ENCODE results near the gene MAP7D1.
"Not testable (repeated sequence)": the region's sequence is repeated elsewhere in the genome, so short reads cannot be mapped to it uniquely, and the experiment has no call there.

MAP7D1 gene

DNA sequence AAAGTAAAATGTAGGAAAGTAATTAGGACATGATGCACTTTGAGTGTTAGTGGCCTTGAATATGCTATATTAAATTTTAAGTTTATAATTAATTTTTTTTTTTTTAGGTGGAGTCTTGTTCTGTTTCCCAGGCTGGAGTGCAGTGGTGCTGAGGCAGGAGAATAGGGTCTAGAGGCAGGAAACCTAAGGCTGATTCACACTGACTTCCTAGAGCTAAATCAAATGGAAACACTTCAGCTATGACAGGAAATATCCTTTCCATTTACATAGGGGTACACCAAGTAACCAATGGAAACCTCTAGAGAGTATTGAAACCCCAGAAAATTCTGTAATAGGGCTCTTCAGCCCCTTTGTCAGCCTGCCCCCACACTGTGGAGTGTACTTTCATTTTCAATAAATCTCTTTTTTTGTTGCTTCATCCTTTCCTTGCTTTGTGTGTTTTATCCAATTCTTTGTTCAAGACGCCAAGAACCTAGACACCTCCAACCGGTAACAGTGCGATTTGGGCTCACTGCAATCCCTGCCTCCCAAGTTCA, 50.4 kb downstream of the MAP7D1 start:
- no peak for DNase-seq

GRCh38 chr1:36207339-36207738, 51.4 kb downstream of the MAP7D1 start:
- no peak for DNase-seq

DNA sequence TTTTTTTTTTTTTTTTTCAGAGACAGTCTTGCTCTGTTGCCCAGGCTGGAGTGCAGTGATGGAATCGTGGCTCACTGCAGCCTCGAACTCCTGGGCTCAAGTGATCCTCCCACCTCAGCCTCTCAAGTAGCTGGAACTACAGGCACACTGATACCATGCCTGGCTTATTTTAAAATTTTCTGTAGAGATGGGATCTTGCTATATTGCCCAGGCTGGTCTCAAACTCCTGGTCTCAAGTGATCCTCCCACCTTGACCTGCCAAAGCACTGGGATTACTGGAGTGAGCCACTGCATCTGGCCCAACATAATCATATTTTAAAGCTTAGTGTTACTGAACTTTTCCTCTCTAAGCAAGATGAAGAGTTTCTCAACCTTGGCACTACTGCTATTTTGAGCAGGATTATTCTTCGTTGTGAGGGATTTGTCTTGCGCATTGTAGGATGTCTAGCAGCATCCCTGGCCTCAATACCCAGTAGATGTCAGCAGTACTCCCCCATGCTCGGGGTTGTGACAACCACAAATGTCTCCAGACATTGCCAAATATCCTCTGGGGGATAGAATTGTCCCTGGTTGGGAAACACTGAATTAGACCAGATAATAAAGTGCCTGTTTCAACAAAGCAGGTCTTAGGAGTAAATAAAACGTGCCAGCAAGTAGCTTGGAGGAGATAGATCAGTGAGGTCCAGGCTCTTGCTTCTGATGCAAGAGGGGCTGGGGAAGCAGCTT, 53.2 kb downstream of the MAP7D1 start:
- DNase-seq: no peak

DNA sequence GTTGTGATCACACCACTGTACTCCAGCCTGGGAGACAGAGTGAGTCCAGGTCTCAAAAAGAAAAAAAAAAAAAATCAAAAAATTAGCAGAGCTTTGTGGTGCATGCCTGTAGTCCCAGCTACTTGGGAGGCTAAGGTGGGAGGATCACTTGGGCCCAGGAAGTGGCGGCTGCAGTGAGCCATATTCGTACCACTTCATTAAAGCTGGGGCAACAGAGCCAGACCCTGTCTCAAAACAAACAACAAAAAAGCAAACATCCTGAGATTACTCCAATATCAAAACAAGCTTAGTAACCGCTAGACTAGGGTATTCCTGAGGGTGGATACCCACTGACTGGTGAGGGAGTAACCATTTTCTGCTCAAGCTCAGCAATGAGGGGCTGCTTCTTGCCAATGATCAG, 55.3 kb downstream of the MAP7D1 start:
- DNase-seq: no peak

GRCh38 chr1:36211841-36212240, 55.9 kb downstream of the MAP7D1 start:
- DNase-seq: no peak

DNA sequence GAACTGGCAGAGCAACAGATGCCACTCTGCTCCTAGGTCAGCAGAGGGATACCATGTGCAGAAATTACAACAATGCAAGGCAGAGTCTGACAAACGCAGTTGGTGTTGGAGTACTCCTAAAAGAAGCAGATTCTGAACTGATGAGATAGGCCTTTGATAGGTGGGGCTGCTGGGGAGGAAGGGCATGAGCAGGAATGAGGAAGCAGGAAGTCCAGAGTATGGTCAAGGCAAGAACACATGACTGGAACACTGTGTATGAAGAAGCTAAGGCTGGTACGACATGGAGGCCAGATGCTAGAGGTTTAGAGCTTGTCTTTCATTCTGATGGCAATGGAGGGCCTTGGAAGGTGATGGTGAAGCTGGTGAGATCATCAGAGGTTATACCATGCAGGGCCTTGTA, 56.8 kb downstream of the MAP7D1 start:
- DNase-seq: no peak

DNA sequence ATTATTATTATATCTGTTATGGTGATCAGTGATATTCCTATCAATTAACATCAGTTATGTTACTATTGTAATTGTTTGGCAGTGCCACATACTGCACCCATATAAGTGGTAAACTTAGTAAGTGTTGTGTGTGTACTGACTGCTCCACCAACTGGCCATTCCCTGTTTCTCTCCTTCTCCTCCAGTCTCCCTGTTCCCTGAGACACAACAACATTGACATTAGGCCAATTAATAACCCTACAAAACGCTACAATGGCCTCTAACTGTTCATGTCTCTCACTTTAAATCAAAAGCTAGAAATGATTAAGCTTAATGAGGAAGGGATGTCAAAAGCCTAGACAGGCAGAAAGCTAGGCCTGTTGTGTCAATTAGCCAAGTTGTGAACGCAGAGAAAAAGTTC, 61.7 kb downstream of the MAP7D1 start:
- no peak for DNase-seq

- DNase-seq: not testable (repeated sequence)
These were observed 65.9 kb downstream of the MAP7D1 start for GRCh38 chr1:36221901-36222300.

GRCh38 chr1:36222481-36223380, 66.8 kb downstream of the MAP7D1 start:
- DNase-seq: no peak

DNA sequence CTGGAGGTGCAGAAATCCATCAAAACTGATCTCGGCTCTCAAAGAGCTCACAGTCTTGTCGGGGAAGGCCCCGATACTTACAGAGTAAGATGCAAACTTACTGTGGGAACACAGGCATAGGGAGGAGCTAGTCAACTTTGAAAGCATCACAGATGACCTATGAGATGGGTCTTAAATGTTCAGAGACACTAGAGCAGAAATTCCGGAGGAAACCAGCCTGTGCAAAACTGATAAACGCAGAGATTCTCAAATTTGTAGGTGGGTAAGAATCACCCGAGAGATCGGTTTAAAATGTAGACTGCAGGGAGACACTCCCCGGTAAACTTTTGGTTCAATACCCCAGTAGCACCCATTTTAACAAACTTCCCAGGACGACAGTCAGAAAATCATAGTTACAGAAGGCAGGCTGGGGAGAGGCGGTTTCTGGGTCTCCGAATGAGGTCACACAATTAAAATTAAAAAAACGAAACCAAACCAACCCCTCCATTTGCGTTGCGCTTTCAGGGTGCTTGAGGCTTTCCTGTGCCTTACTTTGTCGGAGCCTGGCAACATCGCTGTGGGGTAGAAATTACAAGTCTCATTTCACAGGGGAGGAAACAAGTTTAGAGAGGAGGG, 67.5 kb downstream of the MAP7D1 start:
- DNase-seq: peak; percentile 8

DNA sequence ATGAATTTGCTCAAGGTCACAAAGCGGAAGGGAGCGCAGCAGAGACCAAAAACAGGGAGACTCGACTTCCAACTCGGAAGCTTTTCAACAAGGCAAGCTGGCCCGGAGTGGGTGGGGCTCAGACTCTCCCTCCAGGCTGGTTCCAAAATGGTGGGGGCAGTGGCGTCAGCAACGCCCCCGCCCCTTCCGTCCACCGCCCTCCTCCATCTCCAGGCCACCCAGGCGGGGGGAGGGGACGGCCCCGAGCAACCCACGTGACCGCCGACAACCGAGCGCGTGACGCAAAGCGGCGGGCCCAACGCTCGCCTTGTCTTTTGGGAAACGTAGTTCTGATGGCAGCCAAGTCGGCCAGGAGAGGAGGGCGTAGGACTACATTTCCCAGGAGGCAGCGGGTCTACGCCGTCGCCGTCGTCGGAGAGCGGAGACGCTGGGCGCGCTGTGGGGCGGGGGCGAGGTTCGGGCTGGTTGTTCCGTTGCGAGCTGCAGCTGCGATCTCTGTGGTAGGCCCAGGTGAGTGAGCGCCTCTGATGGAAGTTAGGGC, 68.1 kb downstream of the MAP7D1 start, which contains the start of gene THRAP3:
TSS of gene THRAP3 (plus strand) at position 448 of the 541 bp plus-strand sequence. CDS start 58,121 bp downstream, outside the sequence.
- DNase-seq: peak; percentile 99

GRCh38 chr1:36224537-36225282, 68.8 kb downstream of the MAP7D1 start:
- no peak for DNase-seq

GRCh38 chr1:36225283-36225899, 69.4 kb downstream of the MAP7D1 start:
- no peak for DNase-seq

DNA sequence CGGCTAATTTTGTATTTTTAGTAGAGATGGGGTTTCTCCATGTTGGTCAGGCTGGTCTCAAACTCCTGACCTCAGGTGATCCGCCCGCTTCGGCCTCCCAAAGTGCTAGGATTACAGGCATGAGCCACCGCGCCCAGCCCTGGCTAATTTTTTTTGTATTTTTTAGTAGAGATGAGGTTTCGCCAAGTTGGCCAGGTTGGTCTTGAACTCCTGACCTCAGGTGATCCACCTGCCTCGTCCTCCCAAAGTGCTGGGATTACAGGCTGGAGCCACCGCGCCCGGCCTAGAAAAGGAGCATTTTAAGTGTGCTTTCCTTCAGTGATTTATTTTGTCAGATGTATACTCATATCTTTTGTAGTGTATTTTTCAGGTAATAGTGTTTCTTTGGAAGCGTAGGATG, 74.3 kb downstream of the MAP7D1 start:
- not testable (repeated sequence) for DNase-seq
